Kidney (tissue), 14 donors: Measurements from ENCODE around the gene IGF2BP1. TPM values are rescaled to one million over a fixed set of nuclear protein-coding genes. Genes with fewer than 3 reads are reported as not detected.
"Not testable (repeated sequence)": the region's sequence is repeated elsewhere in the genome, so short reads cannot be mapped to it uniquely, and the experiment has no call there.

Experiments
- DNase-seq, 5 donors: peaks; one replicate each; pipeline ENCODE4 v3.0.0-alpha.2; 2013 to 2020
- FAIRE-seq: peaks from 2 replicates; lab custom pipeline; 2012; peaks lifted over from hg19 to GRCh38; lab: Jason Lieb, UNC
- H3K27ac ChIP-seq, 2 donors: one replicate each; pipeline ENCODE4 v1.7.0; 2013; ENCODE audit warnings: low read depth in 2 of 2, low read length in 2 of 2, inconsistent platforms in 1 of 2
- H3K27me3 ChIP-seq: one replicate; pipeline ENCODE4 v1.7.1; 2013; ENCODE audit warnings: low read length, inconsistent platforms; ENCODE audit not compliant: control insufficient read depth, insufficient read depth
- H3K36me3 ChIP-seq, 3 donors: one replicate each; pipeline versions ENCODE4 v1.7.0 to v1.7.1; 2013; ENCODE audit warnings: low read length in 3 of 3, control low read depth in 1 of 3, inconsistent platforms in 1 of 3; ENCODE audit not compliant: insufficient read depth in 3 of 3, control insufficient read depth in 2 of 3
- H3K4me1 ChIP-seq, 3 donors: one replicate each; pipeline versions ENCODE4 v1.7.0 to v1.7.1; 2013; ENCODE audit warnings: low read length in 3 of 3, inconsistent platforms in 1 of 3, low read depth in 1 of 3; ENCODE audit not compliant: control insufficient read depth in 2 of 3, insufficient read depth in 2 of 3
- H3K4me3 ChIP-seq, 3 donors: one replicate each; pipeline versions ENCODE4 v1.7.0 to v1.8.1; 2013; ENCODE audit warnings: low read length in 3 of 3, control low read depth in 1 of 3, inconsistent platforms in 1 of 3
- H3K9ac ChIP-seq, 3 donors: one replicate each; pipeline versions ENCODE4 v1.7.0 to v1.7.1; 2013; ENCODE audit warnings: low read length in 3 of 3, control low read depth in 1 of 3, inconsistent platforms in 1 of 3
- H3K9me3 ChIP-seq, 3 donors: one replicate each; pipeline versions ENCODE4 v1.7.0 to v1.7.1; 2013; ENCODE audit warnings: low read length in 3 of 3, control low read depth in 1 of 3, inconsistent platforms in 1 of 3; ENCODE audit not compliant: control insufficient read depth in 2 of 3, insufficient read depth in 1 of 3
- CTCF ChIP-seq: IDR thresholded peaks from 3 replicates; pipeline ENCODE4 v1.5.1; 2012; ENCODE audit warnings: mild to moderate bottlenecking, moderate library complexity, borderline replicate concordance; ENCODE audit not compliant: insufficient read depth; ENCODE audit errors: extremely low read depth
- intact Hi-C: fragments of 100-400 bp; cut with DNase I; formaldehyde crosslinking; loops from one replicate; pipeline ENCODE4 v1.11.1; 2022
- polyA plus RNA-seq: library from polyadenylated mRNA; stranded (reverse); fragments of 350-450 nt; fragmentation: Illumina TruSeq; extraction: RNeasy Lipid Tissue Mini Kit (QIAGEN cat#74804); gene quantifications from one replicate; pipeline ENCODE4 v1.2.3, GENCODE V29; 2014; ENCODE audit warnings: low read depth, low replicate concordance; ENCODE audit not compliant: insufficient read depth
- total RNA-seq: library from RNA; stranded (reverse); fragmentation: NEBNext Ultra II Directional; extraction: Animal tissue kit (Norgen Biotek cat#: 25700); gene quantifications from one replicate; pipeline ENCODE4 v1.2.1, GENCODE V29; 2021
- donor health status: control.
- donor health status: control.
- donor health status: control.
- donor health status: control.
- donor health status: control.
- donor health status: DM: yes; HTN: yes; CAD: no.
- donor health status: Normal renal cell carcinoma (clear cell type).

The IGF2BP1 gene
- total and polyA plus RNA-seq, 2 donors from 2014 or later: 1.3 to 1.5 TPM

GRCh38 chr17:49038544-49038943 is 41.4 kb downstream of the IGF2BP1 start:
- DNase-seq (no peak), FAIRE-seq (no peak)
- no peak for TF ChIP-seq CTCF
- no peaks in the 10 kb centered on the region for H3K9me3 ChIP-seq
- H3K4me3 ChIP-seq: no peak overlapping the region
- no peaks in the 10 kb centered on the region for H3K36me3 ChIP-seq
- H3K9ac ChIP-seq: no peak overlapping the region
- no peaks in the 10 kb centered on the region for H3K27me3 ChIP-seq
- no peak overlapping the region for H3K27ac ChIP-seq
- intact Hi-C loops: no loop called here
- no peaks in the 10 kb centered on the region for H3K4me1 ChIP-seq

GRCh38 chr17:49039518-49039917 is 42.3 kb downstream of the IGF2BP1 start:
- H3K4me3 ChIP-seq, H3K9me3 ChIP-seq, H3K27me3 ChIP-seq, H3K36me3 ChIP-seq, FAIRE-seq, H3K9ac ChIP-seq, DNase-seq, H3K27ac ChIP-seq, intact Hi-C loops, H3K4me1 ChIP-seq: not testable (repeated sequence)

- Histone ChIP-seq H3K9ac (no peak overlapping the region), H3K4me3 (no peak overlapping the region), H3K27me3 (no peaks in the 10 kb centered on the region), H3K27ac (no peak overlapping the region), H3K36me3 (peaks cover 0 to 3% (median 0%) of the 10 kb centered on the region in 3 donors), H3K9me3 (no peaks in the 10 kb centered on the region), H3K4me1 (no peaks in the 10 kb centered on the region)
- no peak for TF ChIP-seq CTCF
- FAIRE-seq (no peak), DNase-seq (no peak)
- intact Hi-C loops: no loop called here
These were observed 44.3 kb downstream of the IGF2BP1 start for GRCh38 chr17:49041527-49041926.

- no peak for TF ChIP-seq CTCF
- Histone ChIP-seq H3K27me3 (no peaks in the 10 kb centered on the region), H3K4me3 (no peak overlapping the region), H3K4me1 (no peaks in the 10 kb centered on the region), H3K9ac (no peak overlapping the region), H3K36me3 (peaks cover 0 to 3% (median 0%) of the 10 kb centered on the region in 3 donors), H3K9me3 (no peaks in the 10 kb centered on the region), H3K27ac (no peak overlapping the region)
- intact Hi-C loops: no loop called here
- no peak for FAIRE-seq
- DNase-seq: no peak
These were observed 48.2 kb downstream of the IGF2BP1 start for GRCh38 chr17:49045376-49045775.
